HepG2 (cell line): Measurements from ENCODE around the gene PSMB9. TPM values are rescaled to one million over a fixed set of nuclear protein-coding genes. Genes with fewer than 3 reads are reported as not detected.

Experiments
- HOXD1 ChIP-seq: sonication (generic); formaldehyde crosslinking; IDR thresholded peaks from 2 replicates; pipeline ENCODE4 v1.5.0; 2020; ENCODE audit warnings: missing genetic modification reagents
- KMT2A ChIP-seq: sonication (generic); formaldehyde crosslinking; IDR thresholded peaks from 2 replicates; pipeline ENCODE4 v1.4.0; 2020; ENCODE audit warnings: missing genetic modification reagents
- NFIB ChIP-seq: sonication (generic); formaldehyde crosslinking; IDR thresholded peaks from 2 replicates; pipeline ENCODE4 v1.9.0; 2021; ENCODE audit warnings: missing genetic modification reagents, mild to moderate bottlenecking, borderline replicate concordance
- RBAK ChIP-seq: sonication (generic); formaldehyde crosslinking; IDR thresholded peaks from 2 replicates; pipeline ENCODE4 v1.5.1; 2020; ENCODE audit warnings: mild to moderate bottlenecking, missing genetic modification reagents
- RBM39 ChIP-seq: fragments of 200-400 bp; formaldehyde crosslinking; IDR thresholded peaks from one replicate; pipeline ENCODE4 v1.6.1; 2018; ENCODE audit warnings: antibody characterized with exemption, mild to moderate bottlenecking, low read depth, low read length; ENCODE audit not compliant: poor library complexity, severe bottlenecking
- ZC3H4 ChIP-seq: sonication (generic); formaldehyde crosslinking; IDR thresholded peaks from 2 replicates; pipeline ENCODE4 v1.4.0; 2020; ENCODE audit warnings: missing genetic modification reagents, borderline replicate concordance
- ZFAT ChIP-seq: sonication (generic); formaldehyde crosslinking; conservative IDR thresholded peaks from 2 replicates; pipeline ENCODE4 v1.8.1; 2023; ENCODE audit warnings: missing genetic modification reagents, inconsistent platforms
- ZFX ChIP-seq: sonication (generic); formaldehyde crosslinking; IDR thresholded peaks from 2 replicates; pipeline ENCODE4 v1.4.0; 2020; ENCODE audit warnings: mild to moderate bottlenecking, low read depth, missing genetic modification reagents, moderate library complexity
- ZNF333 ChIP-seq: sonication (generic); formaldehyde crosslinking; IDR thresholded peaks from 2 replicates; pipeline ENCODE4 v1.4.0; 2020; ENCODE audit warnings: mild to moderate bottlenecking, missing genetic modification reagents, borderline replicate concordance
- ZNF607 ChIP-seq: sonication (generic); formaldehyde crosslinking; IDR thresholded peaks from 2 replicates; pipeline ENCODE4 v1.5.1; 2020; ENCODE audit warnings: missing genetic modification reagents, mild to moderate bottlenecking, borderline replicate concordance
- ZSCAN30 ChIP-seq: sonication (generic); formaldehyde crosslinking; IDR thresholded peaks from 2 replicates; pipeline ENCODE4 v1.5.0; 2020; ENCODE audit warnings: mild to moderate bottlenecking, missing genetic modification reagents
- polyA plus RNA-seq, 8 experiments: library from polyadenylated mRNA; depleted of rRNA in 3 of 8; stranded (reverse) in 7 of 8; unstranded in 1 of 8; fragments of >200 nt; fragmentation: Illumina TruSeq in 4 of 8; extraction: Trizol in 4 of 8; gene quantifications; 2 replicates each; pipeline versions ENCODE4 v1.2.1 to v1.2.3, GENCODE V29; 2011 to 2016; ENCODE audit warnings: low read depth in 4 of 8, missing spikeins in 1 of 8, mixed read lengths in 1 of 8; ENCODE audit not compliant: insufficient read depth in 1 of 8
- total RNA-seq, 5 experiments: library from RNA; depleted of rRNA; stranded (reverse); fragments of >200 nt; fragmentation: Illumina TruSeq; extraction: Trizol; gene quantifications; 2 replicates each; pipeline ENCODE4 v1.2.3, GENCODE V29; 2016; ENCODE audit warnings: low read depth in 1 of 5
- TF ChIP-seq, protein P1 (sequence below): sonication (generic); formaldehyde crosslinking; IDR thresholded peaks from 2 replicates; pipeline ENCODE4 v1.8.0; 2022; ENCODE audit warnings: mild to moderate bottlenecking, missing genetic modification reagents, moderate library complexity
- TF ChIP-seq, protein P2 (sequence below): sonication (generic); formaldehyde crosslinking; IDR thresholded peaks from 2 replicates; pipeline ENCODE4 v1.4.0; 2020; ENCODE audit warnings: missing genetic modification reagents
- TF ChIP-seq, protein P3 (sequence below): sonication (generic); formaldehyde crosslinking; IDR thresholded peaks from 2 replicates; pipeline ENCODE4 v1.8.0; 2022; ENCODE audit warnings: missing genetic modification reagents, mild to moderate bottlenecking, borderline replicate concordance
- TF ChIP-seq, protein P4 (sequence below): IDR thresholded peaks from 2 replicates; pipeline ENCODE4 v1.6.1; 2016; ENCODE audit warnings: missing compliant biosample characterization, missing genetic modification reagents, borderline replicate concordance
- TF ChIP-seq, protein P5 (sequence below): sonication (generic); formaldehyde crosslinking; IDR thresholded peaks from 2 replicates; pipeline ENCODE4 v1.4.0; 2020; ENCODE audit warnings: missing genetic modification reagents, borderline replicate concordance
- TF ChIP-seq, protein P6 (sequence below): IDR thresholded peaks from 2 replicates; pipeline ENCODE4 v1.6.1; 2016; ENCODE audit warnings: low read depth, borderline replicate concordance

PSMB9 gene
- total and polyA plus RNA-seq, 2 of the 13 experiments (the other 11 are each of a cell fraction or from before 2014, with no cell fraction given): 15.6 to 16.0 TPM

DNA sequence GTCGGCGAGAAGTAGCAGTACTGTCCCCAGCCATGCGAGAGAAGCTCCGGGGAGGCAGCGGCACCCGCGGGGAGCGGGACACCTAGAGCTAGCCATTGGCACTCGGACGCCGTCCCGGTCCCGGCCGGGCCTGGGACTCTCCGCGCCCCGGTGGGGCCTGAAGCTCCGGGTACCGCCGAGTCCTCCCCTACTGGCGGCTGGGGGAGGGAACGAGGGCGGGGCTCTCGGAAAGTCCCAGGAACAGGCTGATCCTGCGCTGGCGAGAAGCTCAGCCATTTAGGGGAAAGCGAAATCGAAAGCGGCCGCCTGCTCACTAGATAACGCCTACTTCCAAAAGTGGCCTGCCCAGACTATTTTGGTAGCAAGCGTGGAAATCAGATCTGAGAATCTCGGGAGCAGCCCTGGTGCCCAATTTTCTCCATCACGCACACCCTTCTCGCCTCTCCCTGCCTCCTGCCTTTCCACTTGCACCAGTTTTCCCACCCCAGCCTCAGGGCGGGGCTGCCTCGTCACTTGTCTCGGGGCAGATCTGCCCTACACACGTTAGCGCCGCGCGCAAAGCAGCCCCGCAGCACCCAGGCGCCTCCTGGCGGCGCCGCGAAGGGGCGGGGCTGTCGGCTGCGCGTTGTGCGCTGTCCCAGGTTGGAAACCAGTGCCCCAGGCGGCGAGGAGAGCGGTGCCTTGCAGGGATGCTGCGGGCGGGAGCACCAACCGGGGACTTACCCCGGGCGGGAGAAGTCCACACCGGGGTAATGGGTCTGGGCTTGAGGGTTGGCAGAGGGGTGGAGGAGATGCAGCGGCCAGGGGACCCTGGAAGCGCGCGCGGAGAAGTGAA lies at the start of gene PSMB9, which contains the start of gene TAP1 (continued):
- TF ChIP-seq ZFX (CRISPR knock-in tag) (peak; percentile 90), ZFAT (CRISPR knock-in tag) (no peak), ZSCAN30 (no peak), HOXD1 (CRISPR knock-in tag) (peak; percentile 92), ZC3H4 (CRISPR knock-in tag) (no peak), ZNF333 (no peak), RBM39 (peak; percentile 90), NFIB (CRISPR knock-in tag) (no peak), KMT2A (peak; percentile 68), RBAK (CRISPR knock-in tag) (0 out of 2 replicates have a peak, but pooled peaks have one; percentile 17), ZNF607 (CRISPR knock-in tag) (peak; percentile 63)
- TF ChIP-seq, protein P1, sequence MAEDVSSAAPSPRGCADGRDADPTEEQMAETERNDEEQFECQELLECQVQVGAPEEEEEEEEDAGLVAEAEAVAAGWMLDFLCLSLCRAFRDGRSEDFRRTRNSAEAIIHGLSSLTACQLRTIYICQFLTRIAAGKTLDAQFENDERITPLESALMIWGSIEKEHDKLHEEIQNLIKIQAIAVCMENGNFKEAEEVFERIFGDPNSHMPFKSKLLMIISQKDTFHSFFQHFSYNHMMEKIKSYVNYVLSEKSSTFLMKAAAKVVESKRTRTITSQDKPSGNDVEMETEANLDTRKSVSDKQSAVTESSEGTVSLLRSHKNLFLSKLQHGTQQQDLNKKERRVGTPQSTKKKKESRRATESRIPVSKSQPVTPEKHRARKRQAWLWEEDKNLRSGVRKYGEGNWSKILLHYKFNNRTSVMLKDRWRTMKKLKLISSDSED (CRISPR knock-in tag): 0 out of 2 replicates have a peak, but pooled peaks have one; percentile 62
- TF ChIP-seq, protein P2, sequence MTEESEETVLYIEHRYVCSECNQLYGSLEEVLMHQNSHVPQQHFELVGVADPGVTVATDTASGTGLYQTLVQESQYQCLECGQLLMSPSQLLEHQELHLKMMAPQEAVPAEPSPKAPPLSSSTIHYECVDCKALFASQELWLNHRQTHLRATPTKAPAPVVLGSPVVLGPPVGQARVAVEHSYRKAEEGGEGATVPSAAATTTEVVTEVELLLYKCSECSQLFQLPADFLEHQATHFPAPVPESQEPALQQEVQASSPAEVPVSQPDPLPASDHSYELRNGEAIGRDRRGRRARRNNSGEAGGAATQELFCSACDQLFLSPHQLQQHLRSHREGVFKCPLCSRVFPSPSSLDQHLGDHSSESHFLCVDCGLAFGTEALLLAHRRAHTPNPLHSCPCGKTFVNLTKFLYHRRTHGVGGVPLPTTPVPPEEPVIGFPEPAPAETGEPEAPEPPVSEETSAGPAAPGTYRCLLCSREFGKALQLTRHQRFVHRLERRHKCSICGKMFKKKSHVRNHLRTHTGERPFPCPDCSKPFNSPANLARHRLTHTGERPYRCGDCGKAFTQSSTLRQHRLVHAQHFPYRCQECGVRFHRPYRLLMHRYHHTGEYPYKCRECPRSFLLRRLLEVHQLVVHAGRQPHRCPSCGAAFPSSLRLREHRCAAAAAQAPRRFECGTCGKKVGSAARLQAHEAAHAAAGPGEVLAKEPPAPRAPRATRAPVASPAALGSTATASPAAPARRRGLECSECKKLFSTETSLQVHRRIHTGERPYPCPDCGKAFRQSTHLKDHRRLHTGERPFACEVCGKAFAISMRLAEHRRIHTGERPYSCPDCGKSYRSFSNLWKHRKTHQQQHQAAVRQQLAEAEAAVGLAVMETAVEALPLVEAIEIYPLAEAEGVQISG (CRISPR knock-in tag): peak; percentile 66
- TF ChIP-seq, protein P3, sequence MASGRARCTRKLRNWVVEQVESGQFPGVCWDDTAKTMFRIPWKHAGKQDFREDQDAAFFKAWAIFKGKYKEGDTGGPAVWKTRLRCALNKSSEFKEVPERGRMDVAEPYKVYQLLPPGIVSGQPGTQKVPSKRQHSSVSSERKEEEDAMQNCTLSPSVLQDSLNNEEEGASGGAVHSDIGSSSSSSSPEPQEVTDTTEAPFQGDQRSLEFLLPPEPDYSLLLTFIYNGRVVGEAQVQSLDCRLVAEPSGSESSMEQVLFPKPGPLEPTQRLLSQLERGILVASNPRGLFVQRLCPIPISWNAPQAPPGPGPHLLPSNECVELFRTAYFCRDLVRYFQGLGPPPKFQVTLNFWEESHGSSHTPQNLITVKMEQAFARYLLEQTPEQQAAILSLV (CRISPR knock-in tag): peak; percentile 74
- TF ChIP-seq, protein P4, sequence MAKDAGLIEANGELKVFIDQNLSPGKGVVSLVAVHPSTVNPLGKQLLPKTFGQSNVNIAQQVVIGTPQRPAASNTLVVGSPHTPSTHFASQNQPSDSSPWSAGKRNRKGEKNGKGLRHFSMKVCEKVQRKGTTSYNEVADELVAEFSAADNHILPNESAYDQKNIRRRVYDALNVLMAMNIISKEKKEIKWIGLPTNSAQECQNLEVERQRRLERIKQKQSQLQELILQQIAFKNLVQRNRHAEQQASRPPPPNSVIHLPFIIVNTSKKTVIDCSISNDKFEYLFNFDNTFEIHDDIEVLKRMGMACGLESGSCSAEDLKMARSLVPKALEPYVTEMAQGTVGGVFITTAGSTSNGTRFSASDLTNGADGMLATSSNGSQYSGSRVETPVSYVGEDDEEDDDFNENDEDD: peak; percentile 80; the same call in 1 of the 2 replicates
- TF ChIP-seq, protein P5, sequence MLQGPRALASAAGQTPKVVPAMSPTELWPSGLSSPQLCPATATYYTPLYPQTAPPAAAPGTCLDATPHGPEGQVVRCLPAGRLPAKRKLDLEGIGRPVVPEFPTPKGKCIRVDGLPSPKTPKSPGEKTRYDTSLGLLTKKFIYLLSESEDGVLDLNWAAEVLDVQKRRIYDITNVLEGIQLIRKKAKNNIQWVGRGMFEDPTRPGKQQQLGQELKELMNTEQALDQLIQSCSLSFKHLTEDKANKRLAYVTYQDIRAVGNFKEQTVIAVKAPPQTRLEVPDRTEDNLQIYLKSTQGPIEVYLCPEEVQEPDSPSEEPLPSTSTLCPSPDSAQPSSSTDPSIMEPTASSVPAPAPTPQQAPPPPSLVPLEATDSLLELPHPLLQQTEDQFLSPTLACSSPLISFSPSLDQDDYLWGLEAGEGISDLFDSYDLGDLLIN: no peak; the same call in 1 of the 2 replicates
- TF ChIP-seq, protein P6, sequence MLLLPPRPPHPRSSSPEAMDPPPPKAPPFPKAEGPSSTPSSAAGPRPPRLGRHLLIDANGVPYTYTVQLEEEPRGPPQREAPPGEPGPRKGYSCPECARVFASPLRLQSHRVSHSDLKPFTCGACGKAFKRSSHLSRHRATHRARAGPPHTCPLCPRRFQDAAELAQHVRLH (CRISPR knock-in tag): no peak
